Keratinocyte (primary cell): ENCODE measurements around the gene DZIP1L. TPM values are rescaled to one million over a fixed set of nuclear protein-coding genes. Genes with fewer than 3 reads are reported as not detected.

Experiments used
- DNase-seq: peaks from one replicate; pipeline ENCODE4 v3.0.0-alpha.2; 2011; ENCODE audit warnings: low read depth, missing footprints, low spot score
- FAIRE-seq: peaks from 2 replicates; lab custom pipeline; 2011; peaks lifted over from hg19 to GRCh38; lab: Jason Lieb, UNC
- H2AFZ ChIP-seq: 2 replicates; pipeline ENCODE4 v1.6.0; 2012; ENCODE audit warnings: low read length, control low read depth, inconsistent platforms; ENCODE audit not compliant: control insufficient read depth
- H3K27ac ChIP-seq: 2 replicates; pipeline ENCODE4 v1.5.1; 2011; ENCODE audit warnings: low read length; ENCODE audit not compliant: control insufficient read depth, insufficient read depth
- H3K27me3 ChIP-seq: 3 replicates; pipeline ENCODE4 v1.6.0; 2011; ENCODE audit warnings: low read length; ENCODE audit not compliant: control insufficient read depth, insufficient read depth; ENCODE audit errors: extremely low read depth
- H3K36me3 ChIP-seq, 2 experiments: 2 replicates in 1 of 2; 3 replicates in 1 of 2; pipeline ENCODE4 v1.5.1; 2011; ENCODE audit warnings: low read length in 2 of 2, mild to moderate bottlenecking in 1 of 2; ENCODE audit not compliant: control insufficient read depth in 2 of 2, insufficient read depth in 2 of 2; ENCODE audit errors: extremely low read depth in 1 of 2
- H3K4me1 ChIP-seq: 3 replicates; pipeline ENCODE4 v1.5.1; 2011; ENCODE audit warnings: low read length; ENCODE audit not compliant: control insufficient read depth, insufficient read depth; ENCODE audit errors: extremely low read depth
- H3K4me2 ChIP-seq: 3 replicates; pipeline ENCODE4 v1.6.0; 2011; ENCODE audit warnings: low read depth, low read length; ENCODE audit not compliant: control insufficient read depth, insufficient read depth; ENCODE audit errors: extremely low read depth
- H3K4me3 ChIP-seq, 3 experiments: fragments of 200-600 bp in 1 of 3; sonication (generic) in 1 of 3; 2 replicates in 2 of 3; 3 replicates in 1 of 3; pipeline ENCODE4 v1.5.1; 2011 to 2016; ENCODE audit warnings: low read length in 3 of 3, mild to moderate bottlenecking in 3 of 3, control low read depth in 2 of 3, inconsistent platforms in 1 of 3, low read depth in 1 of 3, mixed read lengths in 1 of 3, mixed run types in 1 of 3, moderate library complexity in 1 of 3; ENCODE audit not compliant: control insufficient read depth in 2 of 3, insufficient read depth in 2 of 3; ENCODE audit errors: extremely low read depth in 1 of 3
- H3K79me2 ChIP-seq: 2 replicates; pipeline ENCODE4 v1.6.0; 2012; ENCODE audit warnings: low read length; ENCODE audit not compliant: control insufficient read depth, insufficient read depth
- H3K9ac ChIP-seq: 3 replicates; pipeline ENCODE4 v1.6.0; 2011; ENCODE audit warnings: low read length; ENCODE audit not compliant: control insufficient read depth, insufficient read depth; ENCODE audit errors: extremely low read depth
- H3K9me1 ChIP-seq: 3 replicates; pipeline ENCODE4 v1.6.0; 2011; ENCODE audit warnings: low read length; ENCODE audit not compliant: control insufficient read depth, insufficient read depth; ENCODE audit errors: extremely low read depth
- H3K9me3 ChIP-seq: 2 replicates; pipeline ENCODE4 v1.5.1; 2012; ENCODE audit warnings: low read depth, low read length; ENCODE audit not compliant: control insufficient read depth
- H4K20me1 ChIP-seq: 3 replicates; pipeline ENCODE4 v1.6.0; 2011; ENCODE audit warnings: low read length; ENCODE audit not compliant: control insufficient read depth, insufficient read depth; ENCODE audit errors: extremely low read depth
- CTCF ChIP-seq, 3 experiments: IDR thresholded peaks in 1 of 3; conservative IDR thresholded peaks in 1 of 3; optimal IDR thresholded peaks in 1 of 3; 2 replicates in 2 of 3; 3 replicates in 1 of 3; pipeline versions ENCODE3 to v1.5.1; 2011; ENCODE audit warnings: low read length in 3 of 3, mild to moderate bottlenecking in 3 of 3, moderate library complexity in 2 of 3, control low read depth in 1 of 3, inconsistent platforms in 1 of 3; ENCODE audit not compliant: insufficient read depth in 2 of 3; ENCODE audit errors: extremely low read depth in 1 of 3
- EZH2 ChIP-seq: IDR thresholded peaks from one replicate; pipeline ENCODE4 v1.6.1; 2012; ENCODE audit warnings: inconsistent platforms, mild to moderate bottlenecking, low read length, moderate library complexity
- dilution Hi-C: fragments of 300-500 bp; cut with MboI; formaldehyde crosslinking; loops from one replicate; pipeline ENCODE4 v1.7.0; 2020; ENCODE audit warnings: low sequenced_read_pairs; ENCODE audit not compliant: extremely low pct_ligation_motif_present
- polyA plus RNA-seq, 5 experiments: library from polyadenylated mRNA; depleted of rRNA in 3 of 5; stranded (reverse) in 3 of 5; stranded (forward) in 1 of 5; unstranded in 1 of 5; fragments of >200 nt; gene quantifications; 1 replicate in 1 of 5; 2 replicates in 3 of 5; 3 replicates in 1 of 5; pipeline versions ENCODE4 v1.2.1 to v1.2.3, GENCODE V29; 2011 to 2012; ENCODE audit warnings: missing spikeins in 2 of 5, low read depth in 1 of 5, low replicate concordance in 1 of 5

DZIP1L gene
- polyA plus RNA-seq, 1 donor (not counting 4 experiments of a cell fraction or from before 2014, with no cell fraction given), result 1.7 TPM

GRCh38 chr3:138093721-138094120, 21.7 kb downstream of the DZIP1L start:
- no peak overlapping the region for H3K27ac ChIP-seq
- H3K27me3 ChIP-seq, result no peaks in the 10 kb centered on the region
- H3K9me1 ChIP-seq, result no peaks in the 10 kb centered on the region
- no peak overlapping the region for H3K4me2 ChIP-seq
- no peak overlapping the region for H3K9ac ChIP-seq
- TF ChIP-seq EZH2 (no peak), CTCF (optimal IDR thresholded peaks at IDR 0.05 in 1 of 3, IDR thresholded peaks at IDR 0.05 in 1 of 3, conservative IDR thresholded peaks at IDR 0.05 in 1 of 3; ENCODE audit: extremely low read depth in 1 of 3, insufficient read depth in 2 of 3, low read length in 3 of 3) (no peak)
- no peaks in the 10 kb centered on the region for H3K9me3 ChIP-seq
- no peaks in the 10 kb centered on the region for H3K79me2 ChIP-seq
- dilution Hi-C loops, result no loop called here
- H2AFZ ChIP-seq, result no peak overlapping the region
- no peaks in the 10 kb centered on the region for H3K36me3 ChIP-seq
- FAIRE-seq (no peak), DNase-seq (no peak)
- H3K4me3 ChIP-seq, result no peak overlapping the region
- peaks cover 11% of the 10 kb centered on the region for H3K4me1 ChIP-seq
- H4K20me1 ChIP-seq, result no peaks in the 10 kb centered on the region

GRCh38 chr3:138092023-138092422, 23.4 kb downstream of the DZIP1L start:
- no peak overlapping the region for H3K9ac ChIP-seq
- TF ChIP-seq CTCF (optimal IDR thresholded peaks at IDR 0.05 in 1 of 3, IDR thresholded peaks at IDR 0.05 in 1 of 3, conservative IDR thresholded peaks at IDR 0.05 in 1 of 3; ENCODE audit: extremely low read depth in 1 of 3, insufficient read depth in 2 of 3, low read length in 3 of 3) (no peak), EZH2 (no peak)
- H3K27ac ChIP-seq, result no peak overlapping the region
- DNase-seq (no peak), FAIRE-seq (no peak)
- H3K79me2 ChIP-seq, result no peaks in the 10 kb centered on the region
- H3K4me1 ChIP-seq, result peaks cover 12% of the 10 kb centered on the region
- no peaks in the 10 kb centered on the region for H3K27me3 ChIP-seq
- H3K4me2 ChIP-seq, result no peak overlapping the region
- no peaks in the 10 kb centered on the region for H4K20me1 ChIP-seq
- no peak overlapping the region for H3K4me3 ChIP-seq
- no peaks in the 10 kb centered on the region for H3K36me3 ChIP-seq
- dilution Hi-C loops, result no loop called here
- no peak overlapping the region for H2AFZ ChIP-seq
- no peaks in the 10 kb centered on the region for H3K9me1 ChIP-seq
- no peaks in the 10 kb centered on the region for H3K9me3 ChIP-seq
